NCI-H2029 treated with DMSO at 0.1 percent for 48 hours (cell line): ENCODE data around the gene SLC25A26.

Source experiments
- DNase-seq: peaks from one replicate; lab custom pipeline; 2025; lab: John Stamatoyannopoulos, UW

The SLC25A26 gene

GRCh38 chr3:66322436-66322835 is 101.6 kb downstream of the SLC25A26 start:
- DNase-seq = no peak

GRCh38 chr3:66326340-66326739 is 105.5 kb downstream of the SLC25A26 start:
- no peak for DNase-seq

DNA sequence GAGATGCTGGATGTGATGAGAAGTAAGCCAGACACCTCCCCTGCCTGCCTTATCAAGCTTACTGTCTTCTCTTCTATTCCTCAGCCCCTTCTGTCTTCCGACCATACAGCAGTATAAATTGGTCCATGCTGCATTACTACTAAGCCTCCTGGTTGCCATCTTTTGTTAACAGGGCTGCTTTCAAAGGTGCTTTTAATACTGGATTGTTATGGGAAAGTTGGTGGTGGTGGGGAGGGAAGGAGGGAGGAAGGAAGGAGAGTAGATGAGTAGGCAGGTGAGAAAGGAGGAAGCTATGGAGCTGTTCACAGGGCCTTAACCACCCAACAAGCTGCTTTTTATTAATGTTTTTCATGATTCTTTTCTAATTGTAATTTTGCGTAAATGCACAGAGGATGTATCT is 114.9 kb downstream of the SLC25A26 start:
- DNase-seq = no peak

DNA sequence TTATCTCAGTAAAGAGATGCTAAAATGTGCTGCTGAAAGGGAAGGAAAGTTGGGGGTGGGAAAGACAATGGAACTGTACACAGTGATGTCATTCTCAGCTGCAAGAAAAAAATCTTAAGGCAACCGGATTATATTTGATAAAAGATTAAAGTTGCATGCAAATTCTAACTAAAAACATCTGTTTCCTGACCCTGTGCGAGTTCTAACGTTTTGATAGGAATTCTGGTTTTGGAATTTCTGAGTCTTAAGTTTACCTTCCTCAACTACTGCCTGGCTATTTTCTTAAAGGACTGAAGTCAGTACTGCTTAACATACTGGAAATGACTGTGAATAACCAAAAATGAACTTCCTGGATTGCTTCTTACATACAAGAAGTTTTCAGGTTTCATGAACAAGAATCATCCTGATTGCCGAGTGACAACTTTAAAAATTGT is 115.5 kb downstream of the SLC25A26 start:
- DNase-seq = no peak

DNA sequence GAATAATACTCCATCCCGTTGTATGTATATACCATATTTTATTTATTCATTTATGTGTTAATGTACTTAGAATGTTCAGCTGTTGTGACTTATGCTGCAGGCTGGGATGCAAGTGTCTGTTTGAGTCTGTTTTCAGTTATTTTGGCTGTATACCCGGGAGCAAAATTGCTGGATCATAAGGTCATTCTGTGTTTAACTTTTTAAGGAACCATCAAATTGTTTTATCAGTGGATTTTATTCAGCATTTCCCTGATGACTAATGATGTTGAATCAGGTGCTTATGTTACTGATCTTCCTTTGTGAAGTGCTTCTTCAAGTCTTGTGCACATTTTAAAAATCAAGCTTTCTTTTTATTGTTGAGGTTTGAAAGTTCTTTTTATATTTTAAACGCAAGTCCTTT is 118.1 kb downstream of the SLC25A26 start:
- no peak for DNase-seq

DNA sequence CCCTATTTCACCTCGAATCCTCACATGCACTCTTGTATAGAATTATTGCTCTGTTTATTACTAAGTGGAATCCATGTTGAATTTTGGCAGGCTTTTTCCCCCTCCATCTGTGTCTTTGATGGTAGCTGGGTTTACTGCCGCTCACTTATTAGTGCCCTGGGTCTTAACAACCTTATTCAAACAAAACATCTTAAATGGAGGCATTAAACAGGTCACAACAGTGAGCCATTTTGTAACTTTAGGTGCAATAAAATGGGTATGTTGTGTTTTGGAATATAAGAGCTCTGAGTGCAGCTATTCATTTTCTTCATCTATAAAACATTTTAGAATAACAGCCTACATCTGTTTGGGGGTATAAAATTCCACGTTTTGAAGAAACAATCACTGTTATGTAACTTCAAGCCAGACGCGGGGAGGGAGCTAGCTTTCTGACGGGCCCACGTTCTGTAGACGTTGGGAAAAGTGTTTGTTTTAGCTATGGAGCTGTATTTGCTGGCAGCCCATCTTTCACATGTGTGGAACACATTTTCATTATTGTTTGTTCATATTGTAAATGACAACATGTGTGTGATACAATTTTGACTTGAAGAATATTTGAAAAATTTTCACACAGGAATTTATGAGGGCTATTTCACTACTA is 122.0 kb downstream of the SLC25A26 start:
- no peak for DNase-seq

DNA sequence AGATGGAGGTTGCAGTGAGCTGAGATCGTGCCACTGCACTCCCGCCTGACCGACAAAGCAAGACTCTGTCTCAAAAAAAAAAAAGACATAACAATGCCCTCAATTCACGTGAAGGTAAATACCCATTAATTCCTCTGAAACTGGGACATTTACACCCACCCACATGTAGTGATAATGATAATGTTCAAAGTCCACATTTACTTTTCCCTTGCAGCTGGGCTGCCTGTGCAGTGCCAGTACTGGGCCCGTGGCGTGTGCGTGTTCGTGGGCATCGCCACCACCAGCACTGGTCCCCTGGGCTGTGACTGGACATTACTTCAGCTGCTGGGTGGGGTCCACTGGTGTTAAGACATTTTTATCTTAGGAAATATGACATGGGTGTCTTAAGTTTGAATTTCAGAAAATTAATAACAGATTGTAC is 123.6 kb downstream of the SLC25A26 start:
- no peak for DNase-seq

DNA sequence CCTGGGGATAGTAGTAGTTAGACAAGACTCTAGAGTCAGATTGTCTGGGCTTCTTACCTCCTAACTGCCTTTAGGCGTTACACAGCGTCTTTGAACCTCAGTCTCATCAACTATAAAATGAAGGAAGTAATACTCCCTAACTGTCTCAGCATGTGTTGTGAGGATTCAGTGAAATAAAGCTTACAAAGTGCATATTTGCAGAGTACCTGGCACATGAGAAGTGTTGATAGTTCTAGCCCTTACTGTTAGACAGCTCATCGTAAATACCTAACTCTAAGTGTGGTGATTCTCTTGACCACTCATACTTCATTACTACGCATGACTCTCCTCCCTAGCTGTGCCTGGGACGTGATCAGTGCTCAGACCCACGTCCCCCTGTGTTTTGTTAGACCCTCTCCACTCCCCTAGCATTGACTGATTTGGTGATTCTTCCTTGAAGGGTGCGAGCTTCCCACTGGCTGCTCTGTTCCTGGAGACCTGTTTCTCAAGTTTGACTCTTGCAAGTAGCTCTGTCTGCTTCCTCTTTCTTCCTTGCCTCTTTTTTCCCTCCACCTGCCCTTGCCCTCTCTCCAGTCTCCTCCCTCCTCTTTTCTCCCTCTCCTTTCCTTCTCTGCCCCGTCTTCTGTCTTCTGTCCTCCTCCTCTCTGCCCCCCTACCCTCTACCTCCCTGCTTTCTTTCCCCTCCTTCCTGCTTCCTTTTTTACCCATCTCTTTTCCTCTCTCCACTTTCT is 124.2 kb downstream of the SLC25A26 start:
- DNase-seq = no peak

DNA sequence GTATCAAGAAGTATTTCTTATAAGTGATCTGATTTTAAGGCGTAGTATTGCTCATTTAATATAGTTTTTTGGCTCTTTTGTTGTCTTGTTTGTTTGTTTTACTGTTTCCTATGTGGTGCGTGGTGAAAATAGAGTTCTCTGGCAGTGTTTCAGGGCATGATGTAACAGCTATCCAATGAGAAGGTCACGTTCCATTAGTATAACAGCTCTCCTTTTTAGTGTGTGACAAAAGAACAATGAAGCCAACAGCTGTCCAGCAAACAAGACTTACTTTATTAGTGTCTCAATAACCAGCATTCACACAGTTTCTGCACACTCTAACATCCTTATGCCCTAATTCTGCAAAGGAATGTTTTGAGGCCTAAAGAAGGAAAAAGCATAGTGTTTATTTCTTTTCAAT is 127.9 kb downstream of the SLC25A26 start:
- DNase-seq = no peak

- DNase-seq = no peak
Measured at GRCh38 chr3:66350601-66351000, 129.8 kb downstream of the SLC25A26 start.

GRCh38 chr3:66353039-66353438 is 132.2 kb downstream of the SLC25A26 start:
- DNase-seq = no peak

- DNase-seq = no peak
Measured at GRCh38 chr3:66353530-66353929, 132.7 kb downstream of the SLC25A26 start.

DNA sequence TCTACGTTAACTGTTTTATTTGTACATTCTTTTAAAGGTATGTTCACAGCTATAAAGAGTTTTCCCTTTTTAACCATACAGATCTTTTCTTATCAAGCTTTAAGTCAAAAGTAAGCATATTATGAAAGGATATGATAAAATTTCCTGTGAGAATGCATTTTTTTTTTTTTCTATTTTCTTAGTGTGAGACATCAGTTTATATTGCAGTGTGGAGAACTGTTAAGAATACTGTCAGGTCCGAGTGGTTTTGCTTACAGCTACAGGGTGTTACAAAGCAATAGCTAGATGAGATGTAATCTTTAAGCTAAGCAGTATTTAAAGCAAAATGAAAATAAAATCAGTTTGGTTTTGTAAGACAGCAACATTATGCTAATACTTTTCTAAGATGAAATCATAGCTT is 133.2 kb downstream of the SLC25A26 start:
- DNase-seq = no peak

- DNase-seq = no peak
Measured at GRCh38 chr3:66355394-66355793, 134.6 kb downstream of the SLC25A26 start.

DNA sequence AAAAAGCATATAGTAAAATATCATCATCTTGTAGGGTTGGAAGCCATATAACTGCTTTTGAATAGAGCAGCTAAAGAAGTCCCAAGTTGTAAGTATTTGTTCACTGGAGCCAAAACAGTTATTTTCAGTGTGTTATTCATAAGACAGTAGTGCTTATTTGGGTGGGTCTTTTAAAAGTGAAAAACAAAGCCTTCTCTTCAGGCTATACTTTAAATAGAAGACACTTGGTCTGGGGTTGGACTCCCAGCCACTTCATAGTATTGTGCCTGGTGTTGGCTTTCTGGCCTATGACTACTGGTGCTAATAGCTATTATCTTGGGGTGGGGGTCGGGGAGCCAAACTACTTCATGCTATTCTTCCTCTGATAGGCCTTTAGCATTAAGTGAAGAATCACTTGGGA is 135.2 kb downstream of the SLC25A26 start:
- no peak for DNase-seq

- DNase-seq = no peak
Measured at GRCh38 chr3:66361356-66361755, 140.6 kb downstream of the SLC25A26 start.

- DNase-seq = no peak
Measured at GRCh38 chr3:66362541-66362941, 141.7 kb downstream of the SLC25A26 start.

GRCh38 chr3:66363148-66363547 is 142.3 kb downstream of the SLC25A26 start:
- DNase-seq = no peak

GRCh38 chr3:66365080-66365479 is 144.3 kb downstream of the SLC25A26 start:
- no peak for DNase-seq

- DNase-seq = no peak
Measured at GRCh38 chr3:66366747-66367146, 145.9 kb downstream of the SLC25A26 start.

- DNase-seq = no peak
Measured at GRCh38 chr3:66367979-66368378, 147.2 kb downstream of the SLC25A26 start.

DNA sequence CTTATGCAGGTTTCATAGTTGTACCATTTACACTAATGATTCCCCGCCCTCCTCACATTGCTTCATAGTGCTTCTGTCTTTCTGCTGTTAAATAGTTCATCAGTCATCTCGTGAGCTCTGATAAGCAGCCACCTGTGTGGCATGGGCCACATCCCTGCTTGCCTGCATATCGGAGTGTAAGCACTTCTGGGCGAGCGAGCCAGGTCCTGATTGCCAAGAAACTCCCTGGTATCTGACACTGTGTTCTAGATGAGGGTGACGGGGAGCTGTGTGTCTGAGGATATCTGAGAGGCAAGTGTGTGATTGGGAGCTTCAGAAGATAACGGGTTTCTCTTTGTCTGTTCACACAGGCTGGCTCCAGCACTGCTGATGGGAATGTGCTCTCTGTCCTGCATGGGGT is 149.4 kb downstream of the SLC25A26 start:
- no peak for DNase-seq

- DNase-seq = no peak
Measured at GRCh38 chr3:66371432-66371831, 150.6 kb downstream of the SLC25A26 start.
